UCSD-AML1 (cell line): ENCODE results near the gene IL32.
"Not testable (repeated sequence)": the region's sequence is repeated elsewhere in the genome, so short reads cannot be mapped to it uniquely, and the experiment has no call there.

Experiments used
- DNase-seq: peaks from one replicate; lab custom pipeline; 2025; ENCODE audit not compliant: unreplicated experiment; lab: John Stamatoyannopoulos, UW

Gene IL32

GRCh38 chr16:3051009-3051408 is 14.4 kb upstream of the IL32 start:
- no peak for DNase-seq

GRCh38 chr16:3051494-3051893 is 13.9 kb upstream of the IL32 start:
- no peak for DNase-seq

- not testable (repeated sequence) for DNase-seq
These were observed 12.7 kb upstream of the IL32 start for GRCh38 chr16:3052571-3053329.

GRCh38 chr16:3053330-3053710 is 12.1 kb upstream of the IL32 start:
- peak; percentile 35 for DNase-seq

- peak; percentile 69 for DNase-seq
These were observed 10.3 kb upstream of the IL32 start for GRCh38 chr16:3054965-3055733.

GRCh38 chr16:3055734-3056115 is 9.7 kb upstream of the IL32 start:
- not testable (repeated sequence) for DNase-seq

GRCh38 chr16:3056336-3057180 is 8.9 kb upstream of the IL32 start:
- DNase-seq: no peak

GRCh38 chr16:3057181-3058138 is 8.0 kb upstream of the IL32 start:
- DNase-seq: no peak

- DNase-seq: peak; percentile 56
These were observed 7.1 kb upstream of the IL32 start for GRCh38 chr16:3058139-3059030.

- DNase-seq: peak; percentile 92
These were observed 6.3 kb upstream of the IL32 start for GRCh38 chr16:3059041-3059722.

GRCh38 chr16:3059723-3060242 is 5.7 kb upstream of the IL32 start:
- DNase-seq: no peak

- no peak for DNase-seq
These were observed 4.9 kb upstream of the IL32 start for GRCh38 chr16:3060339-3061127.

- DNase-seq: no peak
These were observed 2.9 kb upstream of the IL32 start for GRCh38 chr16:3062553-3062952.

GRCh38 chr16:3063625-3064386 is 1.6 kb upstream of the IL32 start:
- no peak for DNase-seq

- no peak for DNase-seq
These were observed 451 bp downstream of the IL32 start for GRCh38 chr16:3065742-3066439.

- no peak for DNase-seq
These were observed 954 bp downstream of the IL32 start for GRCh38 chr16:3066440-3066748.

GRCh38 chr16:3068487-3068886 is 3.0 kb downstream of the IL32 start:
- no peak for DNase-seq
